Endothelial cell of umbilical vein (primary cell): ENCODE measurements around the gene STAG1. TPM values are rescaled to one million over a fixed set of nuclear protein-coding genes. Genes with fewer than 3 reads are reported as not detected.

Source experiments
- BruUV-seq: library from RNA; stranded (reverse); fragments of 400-500 nt; replicated peaks from 2 replicates; lab custom pipeline; 2021; lab: Mats Ljungman, UMichigan
- CTCF ChIA-PET: fragments of 300-600, 350-600 bp; sonication (Branson Sonifier 250); formaldehyde crosslinking; loops from one replicate; lab custom pipeline; 2021; ENCODE audit warnings: antibody characterized with exemption, inconsistent platforms; lab: Charles Lee
- POLR2A ChIA-PET: fragments of 300-600, 350-600 bp; sonication (Branson Sonifier 250); formaldehyde crosslinking; loops from one replicate; lab custom pipeline; 2021; ENCODE audit warnings: antibody characterized with exemption, inconsistent platforms; lab: Charles Lee
- DNase-seq: peaks from one replicate; pipeline ENCODE4 v3.0.0-alpha.2; 2011; ENCODE audit warnings: low read depth, low spot score
- FAIRE-seq: peaks from 2 replicates; lab custom pipeline; 2011; peaks lifted over from hg19 to GRCh38; lab: Jason Lieb, UNC
- H2AFZ ChIP-seq: 2 replicates; pipeline ENCODE4 v1.6.0; 2012; ENCODE audit warnings: low read depth, low read length, control low read depth, inconsistent platforms
- H3K27ac ChIP-seq: 2 replicates; pipeline ENCODE4 v1.5.1; 2011; ENCODE audit warnings: low read depth, mild to moderate bottlenecking, control low read depth, low read length, moderate library complexity; ENCODE audit not compliant: insufficient read depth
- H3K27me3 ChIP-seq, 2 experiments: 2 replicates each; pipeline versions ENCODE4 v1.6.0 to v1.6.1; 2011; ENCODE audit warnings: low read length in 2 of 2, mixed read lengths in 1 of 2; ENCODE audit not compliant: control insufficient read depth in 2 of 2, insufficient read depth in 2 of 2
- H3K36me3 ChIP-seq, 2 experiments: 2 replicates in 1 of 2; 3 replicates in 1 of 2; pipeline ENCODE4 v1.5.1; 2011; ENCODE audit warnings: low read length in 2 of 2, mild to moderate bottlenecking in 1 of 2, moderate library complexity in 1 of 2; ENCODE audit not compliant: control insufficient read depth in 2 of 2, insufficient read depth in 2 of 2; ENCODE audit errors: extremely low read depth in 1 of 2
- H3K4me1 ChIP-seq: 3 replicates; pipeline ENCODE4 v1.5.1; 2011; ENCODE audit warnings: mild to moderate bottlenecking, low read length; ENCODE audit not compliant: control insufficient read depth, insufficient read depth; ENCODE audit errors: extremely low read depth
- H3K4me2 ChIP-seq: 2 replicates; pipeline ENCODE4 v1.6.1; 2011; ENCODE audit warnings: low read length, control low read depth, mixed read lengths; ENCODE audit not compliant: insufficient read depth
- H3K4me3 ChIP-seq, 3 experiments: fragments of 200-600 bp in 1 of 3; sonication (generic), shearing (Covaris generic) in 1 of 3; replicated peaks in 1 of 3; 2 replicates each; pipeline ENCODE4 v1.5.1; 2011 to 2016; ENCODE audit warnings: control low read depth in 3 of 3, low read length in 3 of 3, mild to moderate bottlenecking in 2 of 3, inconsistent platforms in 1 of 3, low read depth in 1 of 3, moderate library complexity in 1 of 3; ENCODE audit not compliant: insufficient read depth in 1 of 3
- H3K79me2 ChIP-seq: 2 replicates; pipeline ENCODE4 v1.6.0; 2012; ENCODE audit warnings: low read length, inconsistent platforms; ENCODE audit not compliant: control insufficient read depth, insufficient read depth
- H3K9ac ChIP-seq: replicated peaks from 2 replicates; pipeline ENCODE3; 2011; ENCODE audit warnings: low read length, control low read depth; ENCODE audit not compliant: insufficient read depth; ENCODE audit errors: extremely low read depth
- H3K9me1 ChIP-seq: replicated peaks from 3 replicates; pipeline ENCODE4 v1.6.0; 2011; ENCODE audit warnings: mild to moderate bottlenecking, low read length; ENCODE audit not compliant: control insufficient read depth, insufficient read depth; ENCODE audit errors: extremely low read depth
- H3K9me3 ChIP-seq: replicated peaks from 2 replicates; pipeline ENCODE4 v1.5.1; 2012; ENCODE audit warnings: low read length, inconsistent platforms; ENCODE audit not compliant: control insufficient read depth, insufficient read depth
- H4K20me1 ChIP-seq: replicated peaks from 2 replicates; pipeline ENCODE3; 2011; ENCODE audit warnings: mild to moderate bottlenecking, low read length; ENCODE audit not compliant: control insufficient read depth, insufficient read depth; ENCODE audit errors: extremely low read depth
- CTCF ChIP-seq, 2 donors: IDR thresholded peaks; 1 replicate in 1 of 2; 2 replicates in 1 of 2; pipeline ENCODE4 v1.5.1; 2011; ENCODE audit warnings: low read length in 2 of 2, mild to moderate bottlenecking in 2 of 2, moderate library complexity in 2 of 2, control low read depth in 1 of 2, inconsistent platforms in 1 of 2, low read depth in 1 of 2; ENCODE audit not compliant: insufficient read depth in 1 of 2; ENCODE audit errors: extremely low read depth in 1 of 2
- EZH2 ChIP-seq: IDR thresholded peaks from 2 replicates; pipeline ENCODE4 v1.6.1; 2012; ENCODE audit warnings: borderline replicate concordance, low read depth, mild to moderate bottlenecking, moderate library complexity, low read length, inconsistent platforms; ENCODE audit not compliant: severe bottlenecking
- FOS ChIP-seq: IDR thresholded peaks from 2 replicates; pipeline ENCODE4 v1.6.1; 2011; ENCODE audit warnings: mild to moderate bottlenecking, low read length, moderate library complexity, borderline replicate concordance; ENCODE audit not compliant: insufficient read depth
- GATA2 ChIP-seq: IDR thresholded peaks from 2 replicates; pipeline ENCODE4 v1.7.0; 2011; ENCODE audit warnings: low read depth, mild to moderate bottlenecking, moderate library complexity, mixed read lengths, low read length; ENCODE audit not compliant: insufficient read length, insufficient read depth
- JUN ChIP-seq: IDR thresholded peaks from 2 replicates; pipeline ENCODE4 v1.6.1; 2011; ENCODE audit warnings: borderline replicate concordance, low read depth; ENCODE audit not compliant: insufficient read length, insufficient read depth
- MAX ChIP-seq: IDR thresholded peaks from 2 replicates; pipeline ENCODE4 v1.6.1; 2011; ENCODE audit not compliant: insufficient read depth, insufficient read length
- MYC ChIP-seq: IDR thresholded peaks from one replicate; pipeline ENCODE4 v1.6.1; 2011; ENCODE audit warnings: mild to moderate bottlenecking, low read depth, low read length
- POLR2A ChIP-seq: IDR thresholded peaks from 2 replicates; pipeline ENCODE4 v1.6.1; 2012; ENCODE audit warnings: low read depth, mild to moderate bottlenecking, control low read depth, low read length
- POLR2AphosphoS5 ChIP-seq: IDR thresholded peaks from 2 replicates; pipeline ENCODE4 v1.6.1; 2012; ENCODE audit warnings: low read depth, mild to moderate bottlenecking, control low read depth, low read length, moderate library complexity; ENCODE audit not compliant: insufficient read depth
- dilution Hi-C: fragments of 300-500 bp; cut with MboI; formaldehyde crosslinking; loops from one replicate; pipeline ENCODE4 v1.15.0; 2019; ENCODE audit warnings: low sequenced_read_pairs; ENCODE audit not compliant: extremely low pct_ligation_motif_present
- intact Hi-C: fragments of 100-400 bp; cut with micrococcal nuclease; formaldehyde crosslinking; loops from one replicate; pipeline ENCODE4 v1.10.0; 2022
- polyA plus RNA-seq, 4 experiments: library from polyadenylated mRNA; depleted of rRNA in 3 of 4; stranded (reverse) in 3 of 4; unstranded in 1 of 4; fragments of >200 nt; gene quantifications; 2 replicates each; pipeline versions ENCODE4 v1.2.1 to v1.2.3, GENCODE V29; 2011 to 2012; ENCODE audit warnings: missing spikeins in 1 of 4
- total RNA-seq: library from RNA; stranded (reverse); gene quantifications from 2 replicates; pipeline ENCODE4 v1.2.3, GENCODE V29; 2021

The STAG1 gene
- total and polyA plus RNA-seq, 2 donors (not counting 3 experiments of a cell fraction or from before 2014, with no cell fraction given), result 7.4 to 42.1 TPM

- no peak overlapping the region for H3K27ac ChIP-seq
- CTCF ChIA-PET, result interaction anchor here (1.5 kb wide), 1 partner anchor 296 kb away, joined by 5 read pairs; the partner anchor contains the start of gene STAG1
- TF ChIP-seq JUN (no peak), CTCF (IDR thresholded peaks at IDR 0.05; ENCODE audit: extremely low read depth in 1 of 2, insufficient read depth in 1 of 2, low read depth in 1 of 2, low read length in 2 of 2) (no peak), FOS (no peak), MAX (no peak), EZH2 (no peak), POLR2A (no peak), GATA2 (no peak), MYC (no peak), POLR2AphosphoS5 (no peak)
- BruUV-seq, result no TSS peak
- no peak overlapping the region for H3K4me3 ChIP-seq
- H2AFZ ChIP-seq, result no peak overlapping the region
- H4K20me1 ChIP-seq, result peaks cover 3% of the 10 kb centered on the region
- H3K4me2 ChIP-seq, result no peak overlapping the region
- H3K9me3 ChIP-seq, result peaks cover 6% of the 10 kb centered on the region
- FAIRE-seq (no peak), DNase-seq (no peak)
- H3K27me3 ChIP-seq, result no peaks in the 10 kb centered on the region
- dilution Hi-C loops (no loop called here), intact Hi-C loops (no loop called here)
- no peaks in the 10 kb centered on the region for H3K9me1 ChIP-seq
- H3K4me1 ChIP-seq, result no peaks in the 10 kb centered on the region
- H3K9ac ChIP-seq, result no peak overlapping the region
- no peaks in the 10 kb centered on the region for H3K36me3 ChIP-seq
- POLR2A ChIA-PET, result no interaction called here
- no peaks in the 10 kb centered on the region for H3K79me2 ChIP-seq
These were observed 296.0 kb downstream of the STAG1 start for GRCh38 chr3:136456196-136456595.
